Stimulated activated CD4-positive, alpha-beta T cell treated with anti-CD3 and anti-CD28 coated beads, Interleukin-12 subunit alpha, Interleukin-12 subunit beta, amount 100 ng/mL, for 48 hours (primary cell): ENCODE measurements around the gene POLA1.

Source experiments
- DNase-seq, 3 donors: peaks; one replicate each; pipeline ENCODE4 v3.0.0-alpha.2; 2020; ENCODE audit warnings: low read depth in 2 of 3, low spot score in 1 of 3

Gene POLA1

GRCh38 chrX:24870143-24870542, 176.4 kb downstream of the POLA1 start:
- no peak for DNase-seq

- DNase-seq, result no peak
Measured at GRCh38 chrX:24874604-24875247, 181.0 kb downstream of the POLA1 start.

GRCh38 chrX:24876530-24877287, 183.0 kb downstream of the POLA1 start:
- no peak for DNase-seq

- no peak for DNase-seq
Measured at GRCh38 chrX:24877288-24877664, 183.6 kb downstream of the POLA1 start.

- DNase-seq, result no peak
Measured at GRCh38 chrX:24877854-24878650, 184.3 kb downstream of the POLA1 start.

GRCh38 chrX:24879679-24880078, 186.0 kb downstream of the POLA1 start:
- no peak for DNase-seq

- no peak for DNase-seq
Measured at GRCh38 chrX:24886916-24887315, 193.2 kb downstream of the POLA1 start.

GRCh38 chrX:24890677-24891076, 197.0 kb downstream of the POLA1 start:
- DNase-seq, result no peak

- no peak for DNase-seq
Measured at GRCh38 chrX:24899391-24899790, 205.7 kb downstream of the POLA1 start.

- no peak for DNase-seq
Measured at GRCh38 chrX:24900234-24900633, 206.5 kb downstream of the POLA1 start.

GRCh38 chrX:24902806-24903205, 209.1 kb downstream of the POLA1 start:
- no peak for DNase-seq

GRCh38 chrX:24918715-24919114, 225.0 kb downstream of the POLA1 start:
- no peak for DNase-seq

- DNase-seq, result no peak
Measured at GRCh38 chrX:24920769-24921168, 227.1 kb downstream of the POLA1 start.

- DNase-seq, result no peak
Measured at GRCh38 chrX:24925430-24925829, 231.7 kb downstream of the POLA1 start.

GRCh38 chrX:24927372-24927771, 233.7 kb downstream of the POLA1 start:
- no peak for DNase-seq

GRCh38 chrX:24928114-24928513, 234.4 kb downstream of the POLA1 start:
- no peak for DNase-seq

- DNase-seq, result no peak
Measured at GRCh38 chrX:24934279-24934678, 240.6 kb downstream of the POLA1 start.

GRCh38 chrX:24945009-24945408, 251.3 kb downstream of the POLA1 start:
- DNase-seq, result no peak

- DNase-seq, result no peak
Measured at GRCh38 chrX:24946369-24946768, 252.7 kb downstream of the POLA1 start.

GRCh38 chrX:24954732-24955131, 261.0 kb downstream of the POLA1 start:
- DNase-seq, result no peak

- no peak for DNase-seq
Measured at GRCh38 chrX:24955372-24955930, 261.7 kb downstream of the POLA1 start.

GRCh38 chrX:24956828-24957227, 263.1 kb downstream of the POLA1 start:
- no peak for DNase-seq
